GM12872 (cell line): ENCODE data around the gene CHSY3.

ENCODE experiments used
- CTCF ChIP-seq: IDR thresholded peaks from 3 replicates; pipeline ENCODE4 v1.5.1; 2011; ENCODE audit warnings: low read depth, mild to moderate bottlenecking, low read length, moderate library complexity; ENCODE audit not compliant: insufficient read depth

CHSY3 gene

DNA sequence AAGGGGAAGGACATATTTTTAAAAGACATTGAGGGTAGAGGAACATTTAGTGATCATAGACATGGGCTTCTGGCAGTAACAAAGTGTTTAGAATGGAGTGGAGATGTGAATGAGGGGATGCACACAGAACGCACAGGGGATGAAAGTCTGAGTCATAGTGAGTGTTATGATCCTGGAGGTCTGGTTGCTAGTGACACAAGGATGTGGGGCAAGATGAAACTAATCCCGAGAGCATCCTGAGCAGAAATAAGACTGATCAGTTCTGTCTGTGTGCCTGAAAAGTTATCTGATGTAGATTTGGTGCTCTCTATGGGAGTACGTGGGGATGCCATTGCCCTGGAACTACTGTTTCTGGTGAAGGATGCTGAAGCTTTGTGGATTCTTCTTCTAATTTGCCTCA, 141.1 kb downstream of the CHSY3 start:
- TF ChIP-seq CTCF = no peak

- no peak for TF ChIP-seq CTCF
These were observed 146.3 kb downstream of the CHSY3 start for GRCh38 chr5:130050585-130050984.

DNA sequence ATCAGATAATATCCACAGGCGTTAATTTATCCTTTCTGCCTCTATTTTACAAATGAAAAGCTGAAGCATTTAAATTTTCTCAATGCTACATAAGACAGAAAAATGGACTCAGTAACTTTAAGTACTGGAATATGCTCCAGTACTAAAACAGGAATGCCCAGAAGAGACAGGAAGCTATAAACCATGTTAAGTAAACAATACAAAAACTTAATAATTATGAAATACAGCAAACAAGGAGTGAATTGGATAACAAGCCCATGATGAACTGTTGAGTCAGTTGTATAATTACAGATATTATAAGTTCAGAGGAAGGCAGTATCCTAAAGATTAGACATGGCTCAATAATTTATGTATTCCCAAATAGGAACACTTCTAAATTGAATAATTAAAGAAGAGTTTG, 148.5 kb downstream of the CHSY3 start:
- TF ChIP-seq CTCF = no peak

DNA sequence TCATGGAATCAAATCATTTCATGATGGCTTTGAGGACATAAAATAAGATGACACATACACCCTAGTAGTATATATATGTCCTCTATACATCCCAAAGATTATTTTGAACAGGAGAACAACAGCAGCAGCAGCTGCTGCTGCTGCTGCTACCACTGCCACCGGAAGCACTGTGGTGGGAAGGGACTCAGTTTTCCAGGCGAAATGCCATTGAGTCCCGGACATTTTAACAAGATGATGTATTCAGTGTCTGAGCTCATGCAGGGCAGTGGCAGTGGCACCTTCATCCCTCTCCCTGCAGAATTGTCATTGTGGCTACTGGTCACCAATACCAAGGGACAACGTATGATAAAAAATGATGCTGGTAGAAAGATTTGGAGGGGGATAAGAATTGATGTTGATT, 151.3 kb downstream of the CHSY3 start:
- TF ChIP-seq CTCF = no peak

DNA sequence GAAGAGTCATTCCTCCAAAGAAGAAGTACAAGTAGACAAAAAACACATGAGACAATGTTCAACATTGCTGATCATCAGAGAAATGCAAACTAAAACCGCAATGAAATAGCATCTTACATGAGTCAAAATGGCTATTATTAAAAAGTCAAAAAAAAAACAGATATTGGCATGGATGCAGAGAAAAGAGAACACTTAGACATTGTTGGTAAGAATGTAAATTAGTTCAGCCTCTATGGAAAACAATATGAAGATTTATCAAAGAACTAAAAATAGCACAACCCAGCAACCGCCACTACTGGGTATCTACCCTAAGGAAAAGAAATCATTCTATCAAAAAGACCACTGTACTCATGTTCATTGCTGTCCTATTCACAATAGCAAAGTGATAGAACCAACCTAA, 157.5 kb downstream of the CHSY3 start:
- TF ChIP-seq CTCF = no peak

DNA sequence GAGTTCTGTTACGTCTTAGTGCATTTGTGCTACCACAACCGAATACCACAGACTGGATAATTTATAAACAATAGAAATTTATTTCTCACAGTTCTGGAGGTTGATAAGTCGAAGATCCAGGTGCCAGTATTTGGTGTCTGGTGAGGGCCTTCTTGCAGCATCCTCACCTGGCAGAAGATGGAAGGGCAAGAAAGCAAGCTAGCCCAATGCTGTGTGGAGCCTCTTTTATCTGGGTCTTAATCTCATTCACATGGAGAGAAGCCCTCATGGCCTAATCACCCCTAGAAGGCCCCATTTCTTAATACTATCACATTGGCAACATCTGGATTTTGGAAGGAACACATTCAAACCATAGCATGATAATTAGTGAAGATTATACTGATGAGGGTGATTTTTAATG, 159.3 kb downstream of the CHSY3 start:
- TF ChIP-seq CTCF = no peak

DNA sequence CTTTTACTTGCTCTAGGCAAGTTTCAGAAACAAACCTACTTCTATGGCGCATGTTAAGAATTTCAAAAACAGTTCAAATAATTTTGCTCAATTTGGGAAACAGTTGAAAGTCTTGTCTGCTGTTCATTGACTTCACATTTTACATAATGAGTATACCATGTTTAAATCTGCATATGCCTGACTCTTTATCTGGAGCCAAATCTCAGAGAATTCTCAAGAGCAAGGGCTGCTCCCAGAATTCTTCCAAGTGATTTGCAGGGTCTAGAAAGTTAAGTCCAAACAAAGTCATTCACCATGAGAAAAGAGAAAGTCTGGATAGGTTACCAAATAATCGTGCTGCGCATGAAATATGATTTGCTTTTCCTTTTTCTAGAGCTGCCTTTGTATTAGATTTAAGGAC, 160.2 kb downstream of the CHSY3 start:
- TF ChIP-seq CTCF = no peak

- no peak for TF ChIP-seq CTCF
These were observed 161.4 kb downstream of the CHSY3 start for GRCh38 chr5:130065617-130066016.
